ENCODE results near the gene ISCU.

The ISCU gene

GRCh38 chr12:108575199-108575912 is 13.0 kb downstream of the ISCU start:
- TF ChIP-seq RAD21 (IDR thresholded peaks at IDR 0.05; ENCODE audit: low read depth) (no peak), REST (IDR thresholded peaks at IDR 0.05; ENCODE audit: low read depth) (no peak), TEAD4 (IDR thresholded peaks at IDR 0.05) (no peak)

- TF ChIP-seq TAF1 (IDR thresholded peaks at IDR 0.05; ENCODE audit: low read depth) (no peak), FOXM1 (IDR thresholded peaks at IDR 0.05; ENCODE audit: borderline replicate concordance, low read depth) (no peak), EP300 (IDR thresholded peaks at IDR 0.05; ENCODE audit: borderline replicate concordance) (no peak), CREB1 (IDR thresholded peaks at IDR 0.05; ENCODE audit: low read depth) (no peak), REST (IDR thresholded peaks at IDR 0.05; ENCODE audit: low read depth) (no peak), MAX (IDR thresholded peaks at IDR 0.05) (no peak), CEBPB (IDR thresholded peaks at IDR 0.05) (no peak), RAD21 (IDR thresholded peaks at IDR 0.05; ENCODE audit: low read depth) (no peak), NFIC (IDR thresholded peaks at IDR 0.05) (no peak), TEAD4 (IDR thresholded peaks at IDR 0.05) (no peak), TCF12 (IDR thresholded peaks at IDR 0.05; ENCODE audit: low read depth) (no peak), ZBTB7A (IDR thresholded peaks at IDR 0.05; ENCODE audit: low read depth) (no peak), USF1 (IDR thresholded peaks at IDR 0.05) (no peak)
Observed at GRCh38 chr12:108576660-108577234, 14.4 kb downstream of the ISCU start.

GRCh38 chr12:108577458-108577857 is 15.1 kb downstream of the ISCU start:
- TF ChIP-seq CEBPB (IDR thresholded peaks at IDR 0.05) = no peak
- no peak for TF ChIP-seq ZBTB7A (IDR thresholded peaks at IDR 0.05; ENCODE audit: low read depth)
- no peak for TF ChIP-seq EP300 (IDR thresholded peaks at IDR 0.05; ENCODE audit: borderline replicate concordance)
- no peak for TF ChIP-seq FOXM1 (IDR thresholded peaks at IDR 0.05; ENCODE audit: borderline replicate concordance, low read depth)
- no peak for TF ChIP-seq EGR1 (IDR thresholded peaks at IDR 0.05)
- no peak for TF ChIP-seq MAX (IDR thresholded peaks at IDR 0.05)
- TF ChIP-seq REST (IDR thresholded peaks at IDR 0.05; ENCODE audit: low read depth) = no peak
- no peak for TF ChIP-seq RAD21 (IDR thresholded peaks at IDR 0.05; ENCODE audit: low read depth)
- TF ChIP-seq NFIC (IDR thresholded peaks at IDR 0.05) = no peak
- TF ChIP-seq YY1 (IDR thresholded peaks at IDR 0.05; ENCODE audit: low read depth) = no peak
- no peak for TF ChIP-seq TCF12 (IDR thresholded peaks at IDR 0.05; ENCODE audit: low read depth)

GRCh38 chr12:108578264-108578663 is 15.9 kb downstream of the ISCU start:
- TF ChIP-seq USF1 (IDR thresholded peaks at IDR 0.05) (no peak), CREB1 (IDR thresholded peaks at IDR 0.05; ENCODE audit: low read depth) (no peak), TAF1 (IDR thresholded peaks at IDR 0.05; ENCODE audit: low read depth) (no peak), YY1 (IDR thresholded peaks at IDR 0.05; ENCODE audit: low read depth) (no peak), FOXM1 (IDR thresholded peaks at IDR 0.05; ENCODE audit: borderline replicate concordance, low read depth) (no peak), ZBTB7A (IDR thresholded peaks at IDR 0.05; ENCODE audit: low read depth) (no peak), TEAD4 (IDR thresholded peaks at IDR 0.05) (no peak), RAD21 (IDR thresholded peaks at IDR 0.05; ENCODE audit: low read depth) (no peak), TCF12 (IDR thresholded peaks at IDR 0.05; ENCODE audit: low read depth) (no peak), MAX (IDR thresholded peaks at IDR 0.05) (no peak), EGR1 (IDR thresholded peaks at IDR 0.05) (no peak), CEBPB (IDR thresholded peaks at IDR 0.05) (no peak), NFIC (IDR thresholded peaks at IDR 0.05) (no peak)

Data from Ishikawa (cell line).